GM18498 (cell line): ENCODE measurements around the gene CDK6.

Experiments used
- ATAC-seq: cut with Tn5 transposase; IDR thresholded peaks from one replicate; pipeline ENCODE4 v1.9.1; 2021; ENCODE audit warnings: mild to moderate bottlenecking, moderate library complexity; ENCODE audit not compliant: unreplicated experiment

Gene CDK6

GRCh38 chr7:92848441-92848840, 12.1 kb upstream of the CDK6 start:
- no peak for ATAC-seq

- ATAC-seq = no peak
These were observed 10.9 kb upstream of the CDK6 start for GRCh38 chr7:92847305-92847704.

- no peak for ATAC-seq
These were observed 9.4 kb upstream of the CDK6 start for GRCh38 chr7:92845736-92846135.

GRCh38 chr7:92843781-92844180, 7.4 kb upstream of the CDK6 start:
- no peak for ATAC-seq

GRCh38 chr7:92843034-92843760, 6.8 kb upstream of the CDK6 start:
- no peak for ATAC-seq

- no peak for ATAC-seq
These were observed 4.8 kb upstream of the CDK6 start for GRCh38 chr7:92841192-92841591.

GRCh38 chr7:92840316-92840715, 3.9 kb upstream of the CDK6 start:
- ATAC-seq = no peak

- ATAC-seq = no peak
These were observed 3.5 kb upstream of the CDK6 start for GRCh38 chr7:92839901-92840300.

GRCh38 chr7:92838934-92839333, 2.6 kb upstream of the CDK6 start:
- no peak for ATAC-seq

- ATAC-seq = no peak
These were observed 802 bp upstream of the CDK6 start for GRCh38 chr7:92837000-92837749.

- no peak for ATAC-seq
These were observed 403 bp downstream of the CDK6 start for GRCh38 chr7:92835851-92836488.

GRCh38 chr7:92835261-92835850, 1.0 kb downstream of the CDK6 start:
- no peak for ATAC-seq

GRCh38 chr7:92834507-92835260, 1.7 kb downstream of the CDK6 start:
- no peak for ATAC-seq

- ATAC-seq = peak; percentile 52
These were observed 2.4 kb downstream of the CDK6 start for GRCh38 chr7:92833766-92834506.

- peak; percentile 56 for ATAC-seq
These were observed 3.2 kb downstream of the CDK6 start for GRCh38 chr7:92833024-92833765.

GRCh38 chr7:92832534-92833023, 3.8 kb downstream of the CDK6 start:
- ATAC-seq = peak; percentile 0

GRCh38 chr7:92831716-92832533, 4.4 kb downstream of the CDK6 start:
- ATAC-seq = no peak

- no peak for ATAC-seq
These were observed 5.8 kb downstream of the CDK6 start for GRCh38 chr7:92830532-92831110.
